Measurements from ENCODE around the gene RGS3.

The RGS3 gene

GRCh38 chr9:113542741-113543140, 79.2 kb downstream of the RGS3 start:
- TF ChIP-seq NFIC (IDR thresholded peaks at IDR 0.05) (no peak), TAF1 (IDR thresholded peaks at IDR 0.05; ENCODE audit: low read depth) (no peak), YY1 (IDR thresholded peaks at IDR 0.05; ENCODE audit: low read depth) (no peak), FOXM1 (IDR thresholded peaks at IDR 0.05; ENCODE audit: borderline replicate concordance, low read depth) (no peak), MAX (IDR thresholded peaks at IDR 0.05) (no peak), USF1 (IDR thresholded peaks at IDR 0.05) (no peak), TEAD4 (IDR thresholded peaks at IDR 0.05) (no peak), RAD21 (IDR thresholded peaks at IDR 0.05; ENCODE audit: low read depth) (no peak), CEBPB (IDR thresholded peaks at IDR 0.05) (no peak), REST (IDR thresholded peaks at IDR 0.05; ENCODE audit: low read depth) (no peak), CREB1 (IDR thresholded peaks at IDR 0.05; ENCODE audit: low read depth) (no peak), TCF12 (IDR thresholded peaks at IDR 0.05; ENCODE audit: low read depth) (no peak), EP300 (IDR thresholded peaks at IDR 0.05; ENCODE audit: borderline replicate concordance) (no peak), ZBTB7A (IDR thresholded peaks at IDR 0.05; ENCODE audit: low read depth) (no peak)

- TF ChIP-seq MAX (IDR thresholded peaks at IDR 0.05) (no peak), ZBTB7A (IDR thresholded peaks at IDR 0.05; ENCODE audit: low read depth) (no peak), TAF1 (IDR thresholded peaks at IDR 0.05; ENCODE audit: low read depth) (no peak), CREB1 (IDR thresholded peaks at IDR 0.05; ENCODE audit: low read depth) (no peak), YY1 (IDR thresholded peaks at IDR 0.05; ENCODE audit: low read depth) (no peak), CEBPB (IDR thresholded peaks at IDR 0.05) (no peak), REST (IDR thresholded peaks at IDR 0.05; ENCODE audit: low read depth) (no peak), NFIC (IDR thresholded peaks at IDR 0.05) (no peak), FOXM1 (IDR thresholded peaks at IDR 0.05; ENCODE audit: borderline replicate concordance, low read depth) (no peak), EGR1 (IDR thresholded peaks at IDR 0.05) (no peak), EP300 (IDR thresholded peaks at IDR 0.05; ENCODE audit: borderline replicate concordance) (no peak), TEAD4 (IDR thresholded peaks at IDR 0.05) (no peak), USF1 (IDR thresholded peaks at IDR 0.05) (no peak), RAD21 (IDR thresholded peaks at IDR 0.05; ENCODE audit: low read depth) (no peak), TCF12 (IDR thresholded peaks at IDR 0.05; ENCODE audit: low read depth) (no peak)
These were observed 79.9 kb downstream of the RGS3 start for GRCh38 chr9:113543296-113543981.

GRCh38 chr9:113543982-113544303, 80.4 kb downstream of the RGS3 start:
- TF ChIP-seq FOXM1 (IDR thresholded peaks at IDR 0.05; ENCODE audit: borderline replicate concordance, low read depth) (no peak), ZBTB7A (IDR thresholded peaks at IDR 0.05; ENCODE audit: low read depth) (no peak), RAD21 (IDR thresholded peaks at IDR 0.05; ENCODE audit: low read depth) (no peak), CEBPB (IDR thresholded peaks at IDR 0.05) (no peak), TAF1 (IDR thresholded peaks at IDR 0.05; ENCODE audit: low read depth) (no peak), TEAD4 (IDR thresholded peaks at IDR 0.05) (no peak), CREB1 (IDR thresholded peaks at IDR 0.05; ENCODE audit: low read depth) (no peak), YY1 (IDR thresholded peaks at IDR 0.05; ENCODE audit: low read depth) (no peak), REST (IDR thresholded peaks at IDR 0.05; ENCODE audit: low read depth) (no peak), NFIC (IDR thresholded peaks at IDR 0.05) (no peak), EGR1 (IDR thresholded peaks at IDR 0.05) (no peak), USF1 (IDR thresholded peaks at IDR 0.05) (no peak), MAX (IDR thresholded peaks at IDR 0.05) (no peak), TCF12 (IDR thresholded peaks at IDR 0.05; ENCODE audit: low read depth) (no peak), EP300 (IDR thresholded peaks at IDR 0.05; ENCODE audit: borderline replicate concordance) (no peak)

Data from Ishikawa (cell line).